Measurements from ENCODE around the gene METAP1D. TPM values are rescaled to one million over a fixed set of nuclear protein-coding genes. Genes with fewer than 3 reads are reported as not detected.
"Not testable (repeated sequence)": the region's sequence is repeated elsewhere in the genome, so short reads cannot be mapped to it uniquely, and the experiment has no call there.

METAP1D gene
- polyA plus RNA-seq, 1 of the 3 experiments (the other 2 are of a cell fraction), result 10.3 TPM

GRCh38 chr2:172066394-172066886, 66.7 kb downstream of the METAP1D start (continued):
- TF ChIP-seq EP300 (IDR thresholded peaks at IDR 0.05; ENCODE audit: borderline replicate concordance in 1 of 2, low read depth in 1 of 2, low read length in 1 of 2) (no peak), RAD21 (IDR thresholded peaks at IDR 0.05; ENCODE audit: low read length) (no peak), CHD2 (IDR thresholded peaks at IDR 0.05; ENCODE audit: low read length, partially characterized antibody) (no peak), JUND (IDR thresholded peaks at IDR 0.05) (no peak), CTCF (IDR thresholded peaks at IDR 0.05) (no peak), MEF2A (IDR thresholded peaks at IDR 0.05; ENCODE audit: borderline replicate concordance, low read depth) (no peak), NRF1 (IDR thresholded peaks at IDR 0.05; ENCODE audit: low read depth, low read length) (no peak), GABPA (IDR thresholded peaks at IDR 0.05; ENCODE audit: low read depth) (no peak)

GRCh38 chr2:172067905-172068304, 68.2 kb downstream of the METAP1D start:
- CTCF ChIA-PET, result not testable (repeated sequence)

GRCh38 chr2:172070936-172071335, 71.2 kb downstream of the METAP1D start:
- Histone ChIP-seq H3K4me2 (no peak overlapping the region), H3K79me2 (ENCODE audit: insufficient read depth) (no peaks in the 10 kb centered on the region), H3K9me2 (no peaks in the 10 kb centered on the region), H3K9me3 (no peaks in the 10 kb centered on the region; the same call in 1 of the 2 replicates), H3K9ac (no peak overlapping the region), H3K27ac (ENCODE audit: low read depth in 2 of 2, low read length in 1 of 2) (no peak overlapping the region), H3K36me3 (replicated peaks in 1 of 2; ENCODE audit: control insufficient read depth in 1 of 2, insufficient read depth in 2 of 2, low read length in 1 of 2) (peaks cover 0 to 3% of the 10 kb centered on the region in 2 experiments), H3F3A (replicated peaks; ENCODE audit: insufficient read depth) (no peaks in the 10 kb centered on the region), H4K20me1 (ENCODE audit: insufficient read depth) (no peaks in the 10 kb centered on the region), H3K27me3 (ENCODE audit: insufficient read depth) (no peaks in the 10 kb centered on the region), H2AFZ (ENCODE audit: low read depth) (no peak overlapping the region), H3K4me1 (ENCODE audit: control insufficient read depth in 1 of 2, insufficient read depth in 2 of 2, low read depth in 1 of 2, low read length in 1 of 2) (peaks cover 0 to 4% of the 10 kb centered on the region in 2 experiments; a peak in 1 of 4 replicates), H3K4me3 (ENCODE audit: low read depth in 2 of 2, low read length in 1 of 2) (no peak overlapping the region)
- POLR2A ChIA-PET, result no interaction called here
- no peak for DNase-seq
- WGBS (ENCODE audit: low lambda C conversion rate), result 94% methylated on average over 1 of the region's 1 CpG
- CTCF ChIA-PET, result no interaction called here
- no peak for TF ChIP-seq SMC3 (IDR thresholded peaks at IDR 0.05; ENCODE audit: low read depth, low read length)
- no peak for TF ChIP-seq IRF3 (IDR thresholded peaks at IDR 0.05; ENCODE audit: low read depth, low read length)
- no peak for TF ChIP-seq ZBTB33 (IDR thresholded peaks at IDR 0.05; ENCODE audit: borderline replicate concordance, low read depth)
- TF ChIP-seq GATA2 (CRISPR knock-in tag; IDR thresholded peaks at IDR 0.05), result no peak
- TF ChIP-seq MAX (IDR thresholded peaks at IDR 0.05; ENCODE audit: low read depth), result no peak
- TF ChIP-seq TCF12 (IDR thresholded peaks at IDR 0.05), result no peak
- no peak for TF ChIP-seq NFIC (IDR thresholded peaks at IDR 0.05; ENCODE audit: borderline replicate concordance)

More at GRCh38 chr2:172067905-172068304, 68.2 kb downstream of the METAP1D start:
- H3K27ac ChIP-seq (ENCODE audit: low read depth in 2 of 2, low read length in 1 of 2); H3K4me2 ChIP-seq; H3K9me2 ChIP-seq; POLR2A ChIA-PET; H3K27me3 ChIP-seq (ENCODE audit: insufficient read depth); H4K20me1 ChIP-seq (ENCODE audit: insufficient read depth); H3K4me1 ChIP-seq (ENCODE audit: control insufficient read depth in 1 of 2, insufficient read depth in 2 of 2, low read depth in 1 of 2, low read length in 1 of 2); H3K4me3 ChIP-seq (ENCODE audit: low read depth in 2 of 2, low read length in 1 of 2); H3K9ac ChIP-seq; H3K36me3 ChIP-seq (replicated peaks in 1 of 2; ENCODE audit: control insufficient read depth in 1 of 2, insufficient read depth in 2 of 2, low read length in 1 of 2); H3F3A ChIP-seq (replicated peaks; ENCODE audit: insufficient read depth); H3K9me3 ChIP-seq; H2AFZ ChIP-seq (ENCODE audit: low read depth); H3K79me2 ChIP-seq (ENCODE audit: insufficient read depth); DNase-seq: not testable (repeated sequence)
- 93% methylated on average over 4 of the region's 4 CpGs for WGBS (ENCODE audit: low lambda C conversion rate)

Measured in SK-N-SH (cell line).